WI38 (cell line): ENCODE measurements around the gene TMCO4.
A peak's percentile ranks its signal among the peaks of the same experiment; 100 is the strongest.

Source experiments
- H3K4me3 ChIP-seq: 2 replicates; pipeline ENCODE4 v1.5.1; 2011; ENCODE audit warnings: low read depth, mild to moderate bottlenecking, control low read depth, low read length
- CTCF ChIP-seq: IDR thresholded peaks from 2 replicates; pipeline ENCODE4 v1.5.1; 2012; ENCODE audit warnings: low read depth, mild to moderate bottlenecking, control low read depth, low read length

The TMCO4 gene

GRCh38 chr1:19812875-19813642 lies 13.3 kb upstream of the TMCO4 start:
- no peak overlapping the region for H3K4me3 ChIP-seq
- TF ChIP-seq CTCF, result no peak

GRCh38 chr1:19811206-19811851 lies 11.6 kb upstream of the TMCO4 start:
- peak; percentile 58 for TF ChIP-seq CTCF
- H3K4me3 ChIP-seq, result no peak overlapping the region

- no peak overlapping the region for H3K4me3 ChIP-seq
- TF ChIP-seq CTCF, result no peak
Observed at GRCh38 chr1:19809044-19809750, 9.5 kb upstream of the TMCO4 start.

GRCh38 chr1:19808351-19808750 lies 8.6 kb upstream of the TMCO4 start:
- TF ChIP-seq CTCF, result no peak

GRCh38 chr1:19804831-19805251 lies 5.1 kb upstream of the TMCO4 start:
- TF ChIP-seq CTCF, result no peak

More at GRCh38 chr1:19808351-19808750, 8.6 kb upstream of the TMCO4 start:
- H3K4me3 ChIP-seq, result no peak overlapping the region

GRCh38 chr1:19802269-19802668 lies 2.6 kb upstream of the TMCO4 start:
- no peak for TF ChIP-seq CTCF
- H3K4me3 ChIP-seq, result no peak overlapping the region

More at GRCh38 chr1:19804831-19805251, 5.1 kb upstream of the TMCO4 start:
- no peak overlapping the region for H3K4me3 ChIP-seq
